Measurements from ENCODE around the gene MYL10. TPM values are rescaled to one million over a fixed set of nuclear protein-coding genes. Genes with fewer than 3 reads are reported as not detected.

Gene MYL10
- total and polyA plus RNA-seq, 2 of the 13 experiments (the other 11 are each of a cell fraction or from before 2014, with no cell fraction given) = not detected

DNA sequence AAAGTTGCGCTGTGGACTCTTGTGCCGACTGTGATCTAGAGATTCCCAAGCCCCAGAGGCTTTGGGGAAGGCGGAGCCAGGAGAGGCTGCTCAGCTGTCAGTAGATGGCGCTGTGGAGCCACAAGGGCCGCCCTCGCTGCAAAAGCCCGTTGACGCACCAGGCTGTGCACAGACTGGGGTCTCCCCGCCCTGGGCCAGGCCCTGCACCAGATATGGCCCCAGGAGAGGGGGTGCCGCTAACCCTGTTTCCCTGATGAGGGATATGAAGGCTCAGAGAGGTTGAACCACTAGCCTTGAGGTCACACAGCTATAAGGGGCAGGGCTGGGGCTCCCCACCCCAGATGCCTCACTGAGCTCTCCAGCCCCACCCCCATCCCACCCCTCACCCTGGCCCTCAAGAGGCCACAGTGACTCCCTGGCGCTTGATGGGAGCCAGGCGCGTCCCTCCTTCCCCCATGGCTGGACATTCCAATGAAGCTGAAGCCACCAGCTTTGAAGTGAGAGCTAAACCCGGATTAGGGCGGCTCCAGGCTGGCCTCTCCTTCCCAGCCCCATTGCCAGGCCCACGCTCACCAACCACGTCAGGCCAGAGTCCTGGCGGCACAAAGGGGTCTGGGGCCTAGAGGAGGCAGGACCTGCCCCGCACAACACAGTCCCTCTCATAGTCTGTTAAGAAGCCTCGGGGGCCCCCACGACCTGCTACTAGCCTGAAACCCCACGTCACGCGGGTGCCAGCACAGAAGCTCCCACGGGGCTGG, 26.4 kb downstream of the MYL10 start (continued):
- TF ChIP-seq, protein P1, sequence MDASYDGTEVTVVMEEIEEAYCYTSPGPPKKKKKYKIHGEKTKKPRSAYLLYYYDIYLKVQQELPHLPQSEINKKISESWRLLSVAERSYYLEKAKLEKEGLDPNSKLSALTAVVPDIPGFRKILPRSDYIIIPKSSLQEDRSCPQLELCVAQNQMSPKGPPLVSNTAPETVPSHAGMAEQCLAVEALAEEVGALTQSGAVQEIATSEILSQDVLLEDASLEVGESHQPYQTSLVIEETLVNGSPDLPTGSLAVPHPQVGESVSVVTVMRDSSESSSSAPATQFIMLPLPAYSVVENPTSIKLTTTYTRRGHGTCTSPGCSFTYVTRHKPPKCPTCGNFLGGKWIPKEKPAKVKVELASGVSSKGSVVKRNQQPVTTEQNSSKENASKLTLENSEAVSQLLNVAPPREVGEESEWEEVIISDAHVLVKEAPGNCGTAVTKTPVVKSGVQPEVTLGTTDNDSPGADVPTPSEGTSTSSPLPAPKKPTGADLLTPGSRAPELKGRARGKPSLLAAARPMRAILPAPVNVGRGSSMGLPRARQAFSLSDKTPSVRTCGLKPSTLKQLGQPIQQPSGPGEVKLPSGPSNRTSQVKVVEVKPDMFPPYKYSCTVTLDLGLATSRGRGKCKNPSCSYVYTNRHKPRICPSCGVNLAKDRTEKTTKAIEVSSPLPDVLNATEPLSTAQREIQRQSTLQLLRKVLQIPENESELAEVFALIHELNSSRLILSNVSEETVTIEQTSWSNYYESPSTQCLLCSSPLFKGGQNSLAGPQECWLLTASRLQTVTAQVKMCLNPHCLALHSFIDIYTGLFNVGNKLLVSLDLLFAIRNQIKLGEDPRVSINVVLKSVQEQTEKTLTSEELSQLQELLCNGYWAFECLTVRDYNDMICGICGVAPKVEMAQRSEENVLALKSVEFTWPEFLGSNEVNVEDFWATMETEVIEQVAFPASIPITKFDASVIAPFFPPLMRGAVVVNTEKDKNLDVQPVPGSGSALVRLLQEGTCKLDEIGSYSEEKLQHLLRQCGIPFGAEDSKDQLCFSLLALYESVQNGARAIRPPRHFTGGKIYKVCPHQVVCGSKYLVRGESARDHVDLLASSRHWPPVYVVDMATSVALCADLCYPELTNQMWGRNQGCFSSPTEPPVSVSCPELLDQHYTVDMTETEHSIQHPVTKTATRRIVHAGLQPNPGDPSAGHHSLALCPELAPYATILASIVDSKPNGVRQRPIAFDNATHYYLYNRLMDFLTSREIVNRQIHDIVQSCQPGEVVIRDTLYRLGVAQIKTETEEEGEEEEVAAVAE (CRISPR knock-in tag; IDR thresholded peaks at IDR 0.05; ENCODE audit: borderline replicate concordance) = no peak
- TF ChIP-seq NCOA2 (CRISPR knock-in tag; IDR thresholded peaks at IDR 0.05) = no peak
- TF ChIP-seq RNF2 (conservative IDR thresholded peaks at IDR 0.05; ENCODE audit: low read depth) = no peak
- no peak for TF ChIP-seq ZNF34 (CRISPR knock-in tag; IDR thresholded peaks at IDR 0.05; ENCODE audit: borderline replicate concordance)
- TF ChIP-seq ZFY (CRISPR knock-in tag; IDR thresholded peaks at IDR 0.05) = 0 out of 2 replicates have a peak, but pooled peaks have one; percentile 28
- TF ChIP-seq, protein P2, sequence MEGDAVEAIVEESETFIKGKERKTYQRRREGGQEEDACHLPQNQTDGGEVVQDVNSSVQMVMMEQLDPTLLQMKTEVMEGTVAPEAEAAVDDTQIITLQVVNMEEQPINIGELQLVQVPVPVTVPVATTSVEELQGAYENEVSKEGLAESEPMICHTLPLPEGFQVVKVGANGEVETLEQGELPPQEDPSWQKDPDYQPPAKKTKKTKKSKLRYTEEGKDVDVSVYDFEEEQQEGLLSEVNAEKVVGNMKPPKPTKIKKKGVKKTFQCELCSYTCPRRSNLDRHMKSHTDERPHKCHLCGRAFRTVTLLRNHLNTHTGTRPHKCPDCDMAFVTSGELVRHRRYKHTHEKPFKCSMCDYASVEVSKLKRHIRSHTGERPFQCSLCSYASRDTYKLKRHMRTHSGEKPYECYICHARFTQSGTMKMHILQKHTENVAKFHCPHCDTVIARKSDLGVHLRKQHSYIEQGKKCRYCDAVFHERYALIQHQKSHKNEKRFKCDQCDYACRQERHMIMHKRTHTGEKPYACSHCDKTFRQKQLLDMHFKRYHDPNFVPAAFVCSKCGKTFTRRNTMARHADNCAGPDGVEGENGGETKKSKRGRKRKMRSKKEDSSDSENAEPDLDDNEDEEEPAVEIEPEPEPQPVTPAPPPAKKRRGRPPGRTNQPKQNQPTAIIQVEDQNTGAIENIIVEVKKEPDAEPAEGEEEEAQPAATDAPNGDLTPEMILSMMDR (CRISPR knock-in tag; IDR thresholded peaks at IDR 0.05) = peak; percentile 94
- TF ChIP-seq PAX8 (CRISPR knock-in tag; IDR thresholded peaks at IDR 0.05; ENCODE audit: borderline replicate concordance) = no peak
- TF ChIP-seq, protein P3, sequence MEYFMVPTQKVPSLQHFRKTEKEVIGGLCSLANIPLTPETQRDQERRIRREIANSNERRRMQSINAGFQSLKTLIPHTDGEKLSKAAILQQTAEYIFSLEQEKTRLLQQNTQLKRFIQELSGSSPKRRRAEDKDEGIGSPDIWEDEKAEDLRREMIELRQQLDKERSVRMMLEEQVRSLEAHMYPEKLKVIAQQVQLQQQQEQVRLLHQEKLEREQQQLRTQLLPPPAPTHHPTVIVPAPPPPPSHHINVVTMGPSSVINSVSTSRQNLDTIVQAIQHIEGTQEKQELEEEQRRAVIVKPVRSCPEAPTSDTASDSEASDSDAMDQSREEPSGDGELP (IDR thresholded peaks at IDR 0.05; ENCODE audit: borderline replicate concordance, low read depth) = peak; percentile 21; the same call in 1 of the 2 replicates
- TF ChIP-seq GPN1 (CRISPR knock-in tag; IDR thresholded peaks at IDR 0.05; ENCODE audit: borderline replicate concordance) = no peak
- TF ChIP-seq ZBTB7A (CRISPR knock-in tag; IDR thresholded peaks at IDR 0.05) = peak; percentile 36; the same call in 1 of the 2 replicates
- no peak for TF ChIP-seq NKX3-1 (CRISPR knock-in tag; IDR thresholded peaks at IDR 0.05)
- TF ChIP-seq ZNF432 (CRISPR knock-in tag; IDR thresholded peaks at IDR 0.05; ENCODE audit: borderline replicate concordance) = no peak
- TF ChIP-seq ZNF614 (CRISPR knock-in tag; IDR thresholded peaks at IDR 0.05; ENCODE audit: borderline replicate concordance) = 0 out of 2 replicates have a peak, but pooled peaks have one; percentile 29
- TF ChIP-seq CEBPG (CRISPR knock-in tag; IDR thresholded peaks at IDR 0.05) = no peak
- no peak for TF ChIP-seq RARA (CRISPR knock-in tag; IDR thresholded peaks at IDR 0.05)
- TF ChIP-seq MZF1 (CRISPR knock-in tag; IDR thresholded peaks at IDR 0.05; ENCODE audit: borderline replicate concordance) = 0 out of 2 replicates have a peak, but pooled peaks have one; percentile 22
- 0 out of 2 replicates have a peak, but pooled peaks have one; percentile 34 for TF ChIP-seq GATAD2A (CRISPR knock-in tag; IDR thresholded peaks at IDR 0.05)
- TF ChIP-seq, protein P4, sequence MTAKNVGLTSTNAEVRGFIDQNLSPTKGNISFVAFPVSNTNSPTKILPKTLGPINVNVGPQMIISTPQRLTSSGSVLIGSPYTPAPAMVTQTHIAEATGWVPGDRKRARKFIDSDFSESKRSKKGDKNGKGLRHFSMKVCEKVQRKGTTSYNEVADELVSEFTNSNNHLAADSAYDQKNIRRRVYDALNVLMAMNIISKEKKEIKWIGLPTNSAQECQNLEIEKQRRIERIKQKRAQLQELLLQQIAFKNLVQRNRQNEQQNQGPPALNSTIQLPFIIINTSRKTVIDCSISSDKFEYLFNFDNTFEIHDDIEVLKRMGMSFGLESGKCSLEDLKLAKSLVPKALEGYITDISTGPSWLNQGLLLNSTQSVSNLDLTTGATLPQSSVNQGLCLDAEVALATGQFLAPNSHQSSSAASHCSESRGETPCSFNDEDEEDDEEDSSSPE (CRISPR knock-in tag; IDR thresholded peaks at IDR 0.05) = no peak
- no peak for TF ChIP-seq SIX4 (CRISPR knock-in tag; IDR thresholded peaks at IDR 0.05)
- TF ChIP-seq, protein P5, sequence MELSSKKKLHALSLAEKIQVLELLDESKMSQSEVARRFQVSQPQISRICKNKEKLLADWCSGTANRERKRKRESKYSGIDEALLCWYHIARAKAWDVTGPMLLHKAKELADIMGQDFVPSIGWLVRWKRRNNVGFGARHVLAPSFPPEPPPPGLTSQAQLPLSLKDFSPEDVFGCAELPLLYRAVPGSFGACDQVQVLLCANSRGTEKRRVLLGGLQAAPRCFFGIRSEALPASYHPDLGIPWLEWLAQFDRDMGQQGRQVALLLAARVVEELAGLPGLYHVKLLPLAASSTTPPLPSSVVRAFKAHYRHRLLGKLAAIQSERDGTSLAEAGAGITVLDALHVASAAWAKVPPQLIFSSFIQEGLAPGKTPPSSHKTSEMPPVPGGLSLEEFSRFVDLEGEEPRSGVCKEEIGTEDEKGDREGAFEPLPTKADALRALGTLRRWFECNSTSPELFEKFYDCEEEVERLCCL (CRISPR knock-in tag; IDR thresholded peaks at IDR 0.05; ENCODE audit: borderline replicate concordance) = no peak
- TF ChIP-seq ERF (CRISPR knock-in tag; IDR thresholded peaks at IDR 0.05) = 0 out of 2 replicates have a peak, but pooled peaks have one; percentile 25

Data from HepG2 (cell line).